Hematopoietic multipotent progenitor cell treated with erythropoietin and hydrocortisone succinate and interleukin-3 and kit ligand, for 4 days (in vitro differentiated cells): ENCODE data around the gene GSG1L.

ENCODE experiments used
- DNase-seq: peaks from one replicate; pipeline ENCODE4 v3.0.0-alpha.2; 2015

The GSG1L gene

DNA sequence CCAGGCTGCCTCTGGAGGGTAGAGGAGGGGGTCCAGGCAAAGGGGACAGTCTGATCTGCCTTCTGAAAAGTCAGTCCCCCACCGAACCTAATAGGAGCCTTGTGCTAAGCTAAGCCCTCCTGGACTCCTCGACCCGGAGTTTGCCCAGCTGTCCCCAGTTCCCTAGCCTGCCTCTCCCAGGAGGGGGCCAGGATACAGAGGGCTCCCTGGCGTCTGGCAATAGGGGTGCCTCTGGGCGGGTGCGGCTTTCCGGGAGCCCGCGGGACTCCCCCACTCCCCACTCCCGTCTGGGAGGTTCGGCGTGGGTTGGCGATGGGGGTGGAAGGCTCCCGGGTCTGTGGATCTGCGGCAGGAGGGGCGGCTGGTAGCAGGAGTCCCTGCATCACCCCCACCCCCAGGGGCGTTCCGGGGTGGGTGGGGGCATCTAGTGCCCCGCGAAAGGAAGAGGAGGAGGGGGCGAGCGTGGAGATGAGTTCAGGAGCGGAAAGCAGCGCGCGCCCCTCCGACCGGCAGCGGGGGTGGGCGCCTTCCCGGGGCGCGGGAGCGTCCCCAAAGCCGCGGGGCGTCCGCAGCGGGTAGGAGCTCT, 1.2 kb downstream of the GSG1L start:
- DNase-seq = no peak

GRCh38 chr16:28061352-28062101, 2.0 kb downstream of the GSG1L start:
- DNase-seq = no peak

DNA sequence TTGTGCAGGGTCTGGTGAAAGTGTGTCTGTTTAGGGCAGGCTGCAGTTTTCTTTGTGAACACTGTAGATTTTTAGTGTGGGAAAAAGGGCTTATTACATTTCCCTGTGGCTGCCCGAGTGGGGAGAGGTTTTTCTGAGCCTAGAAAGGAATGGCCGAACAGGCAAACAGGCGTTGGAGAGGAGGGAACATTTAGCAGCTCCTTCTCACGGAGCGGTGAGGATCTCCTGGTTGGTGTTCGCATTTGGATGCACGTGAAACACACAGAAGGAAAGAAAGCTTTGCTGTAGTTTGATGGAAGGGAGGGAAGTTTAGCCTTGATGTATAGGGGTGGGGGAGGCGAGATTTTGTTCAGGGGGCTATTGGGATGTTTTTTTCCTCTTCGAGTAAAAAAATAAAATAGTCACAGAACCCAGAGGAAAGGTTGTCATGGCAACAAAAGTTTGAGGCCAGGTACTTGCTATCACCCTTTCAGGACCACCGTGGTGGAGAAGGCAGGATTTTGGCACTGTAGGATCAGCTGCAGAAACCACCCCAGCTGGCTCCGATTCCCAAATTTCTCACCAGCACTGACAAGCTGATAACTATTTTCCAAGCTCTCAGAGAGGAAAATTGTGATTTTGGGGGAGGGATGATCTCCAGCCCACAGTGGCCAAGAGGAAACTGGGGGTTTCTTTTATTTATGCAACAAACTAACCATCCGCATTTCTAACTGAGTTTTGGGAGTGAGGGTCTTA, 3.5 kb downstream of the GSG1L start:
- DNase-seq = no peak

DNA sequence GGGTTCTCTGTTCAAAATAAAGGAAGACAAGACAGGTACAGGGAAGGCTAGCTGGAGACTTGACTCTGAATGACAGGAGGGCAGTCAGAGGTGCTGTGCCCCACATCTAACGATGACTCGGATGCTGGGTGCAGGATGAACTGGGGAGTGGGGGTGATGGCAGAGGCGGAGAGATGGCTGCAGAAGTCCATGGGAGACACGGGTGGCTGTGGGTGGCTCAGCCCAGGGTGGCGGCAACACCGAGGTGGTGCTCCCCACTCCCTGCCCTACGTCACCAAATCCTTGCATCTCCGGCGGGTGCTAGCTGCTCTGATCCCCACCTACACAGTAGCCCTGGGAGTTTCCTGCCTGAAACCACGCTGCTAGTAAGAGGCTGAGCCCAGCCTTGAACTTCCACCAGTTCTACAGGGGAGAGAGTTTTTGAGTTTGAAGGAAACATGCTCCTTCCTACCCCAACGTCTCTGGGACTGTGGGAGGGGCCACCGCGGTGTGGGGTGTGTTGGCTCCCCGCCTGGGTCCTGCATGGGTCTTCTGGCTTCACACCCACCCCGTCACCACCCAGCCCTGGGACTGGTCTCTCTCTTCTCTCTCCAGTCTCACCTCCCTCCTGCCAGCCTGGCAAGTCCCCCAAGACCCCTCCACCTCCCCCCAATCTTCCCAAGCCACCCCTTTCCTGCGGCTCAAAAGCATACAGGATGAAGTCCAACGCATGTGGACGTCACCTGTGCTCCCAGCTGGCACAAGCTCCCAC, 4.5 kb downstream of the GSG1L start:
- no peak for DNase-seq

- DNase-seq = no peak
These were observed 5.6 kb downstream of the GSG1L start for GRCh38 chr16:28057949-28058348.

GRCh38 chr16:28053461-28053860, 10.1 kb downstream of the GSG1L start:
- DNase-seq = no peak

DNA sequence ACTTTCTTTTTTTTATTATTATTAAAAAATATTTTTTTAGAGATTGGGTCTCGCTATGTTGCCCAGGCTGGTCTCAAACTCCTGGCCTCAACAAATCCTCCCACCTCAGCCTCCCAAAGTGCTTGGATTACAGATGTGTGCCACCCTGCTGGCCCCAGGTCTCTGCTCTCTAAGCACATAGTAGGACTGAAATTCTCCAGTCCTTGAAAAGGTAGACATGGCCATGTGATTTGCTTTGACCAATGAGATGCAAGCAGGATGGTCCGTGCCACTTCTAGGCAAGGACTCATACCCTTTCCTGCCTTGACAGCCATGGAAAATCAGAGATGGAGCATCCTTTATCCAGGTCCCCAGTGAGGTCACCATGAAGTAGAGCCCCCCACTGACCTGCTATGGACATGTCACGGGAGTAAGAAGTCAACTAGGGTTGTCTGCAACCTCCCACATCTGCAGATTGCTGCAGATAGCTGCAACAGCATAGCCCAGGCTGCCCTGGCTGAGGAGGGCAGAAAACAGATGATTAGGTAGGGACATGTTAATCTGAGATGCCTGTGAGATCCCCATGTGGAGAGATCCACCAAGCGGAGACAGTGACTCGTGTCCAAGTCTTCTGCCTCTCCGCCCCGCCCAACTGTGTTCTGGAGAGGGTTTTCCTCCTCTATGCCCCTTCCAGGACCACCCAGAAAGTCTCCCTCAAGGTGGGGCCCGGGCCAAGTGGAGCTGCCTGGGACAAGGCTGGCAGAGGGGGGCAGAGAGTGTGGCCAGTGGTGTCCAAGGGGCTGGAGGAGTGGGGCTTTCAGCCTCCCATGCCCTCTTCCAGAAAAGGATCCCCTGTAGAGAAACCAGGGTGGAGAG, 11.0 kb downstream of the GSG1L start:
- no peak for DNase-seq

DNA sequence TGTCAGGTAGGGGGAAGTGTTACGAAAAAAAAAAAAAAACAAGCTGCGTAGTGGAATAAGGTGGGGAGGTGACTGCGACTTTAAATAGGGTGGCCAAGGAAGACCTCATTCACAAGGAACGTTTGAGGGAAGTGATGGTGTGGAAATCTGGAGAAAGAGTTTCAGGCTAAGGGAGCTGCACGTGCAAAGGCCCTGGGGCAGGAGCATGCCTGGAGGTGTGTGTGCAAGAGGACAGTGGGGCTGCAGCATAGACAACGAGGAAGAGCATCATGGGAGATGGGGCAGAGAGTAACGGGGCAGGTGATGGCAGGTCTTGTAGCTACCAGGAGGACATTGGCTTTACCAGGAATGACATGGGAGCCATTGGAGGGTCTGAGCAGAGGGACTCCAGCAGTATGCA, 12.0 kb downstream of the GSG1L start:
- no peak for DNase-seq

DNA sequence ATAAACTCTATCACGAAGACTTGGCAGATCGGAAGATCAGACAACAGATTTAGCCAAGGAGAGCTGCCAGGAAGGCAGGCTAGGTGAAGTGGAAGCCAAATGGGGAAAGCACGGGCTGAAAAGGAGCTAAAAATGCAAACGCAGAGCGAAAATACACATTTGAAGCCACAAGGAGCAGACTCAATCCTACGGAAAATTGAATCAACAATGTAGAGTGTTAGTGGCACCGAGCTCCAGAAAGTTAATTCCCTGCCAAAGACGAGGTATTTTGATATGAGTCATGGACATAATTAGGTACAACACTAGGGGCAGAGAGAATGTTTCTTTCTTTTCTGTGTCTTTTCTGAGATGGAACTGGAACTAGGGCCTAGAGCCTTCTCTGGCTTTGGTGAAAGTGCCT, 20.7 kb downstream of the GSG1L start:
- no peak for DNase-seq

GRCh38 chr16:28041615-28042014, 21.9 kb downstream of the GSG1L start:
- DNase-seq = no peak

- DNase-seq = no peak
These were observed 23.5 kb downstream of the GSG1L start for GRCh38 chr16:28040039-28040438.

DNA sequence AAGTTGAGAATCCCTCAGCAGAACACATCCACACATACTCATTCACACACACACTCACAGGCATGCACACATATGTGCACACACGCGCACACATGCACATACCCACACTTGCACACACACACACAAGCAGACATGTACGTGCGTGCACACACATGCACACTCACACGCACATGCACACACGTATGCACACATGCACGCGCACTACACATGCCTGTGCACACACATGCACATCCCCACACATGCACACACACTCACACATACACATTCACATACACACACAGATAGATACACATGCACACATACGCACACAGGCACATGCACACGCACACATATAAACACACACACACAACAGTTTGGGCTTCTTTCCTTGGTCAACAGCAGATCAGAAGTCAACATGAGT, 24.0 kb downstream of the GSG1L start:
- DNase-seq = no peak

DNA sequence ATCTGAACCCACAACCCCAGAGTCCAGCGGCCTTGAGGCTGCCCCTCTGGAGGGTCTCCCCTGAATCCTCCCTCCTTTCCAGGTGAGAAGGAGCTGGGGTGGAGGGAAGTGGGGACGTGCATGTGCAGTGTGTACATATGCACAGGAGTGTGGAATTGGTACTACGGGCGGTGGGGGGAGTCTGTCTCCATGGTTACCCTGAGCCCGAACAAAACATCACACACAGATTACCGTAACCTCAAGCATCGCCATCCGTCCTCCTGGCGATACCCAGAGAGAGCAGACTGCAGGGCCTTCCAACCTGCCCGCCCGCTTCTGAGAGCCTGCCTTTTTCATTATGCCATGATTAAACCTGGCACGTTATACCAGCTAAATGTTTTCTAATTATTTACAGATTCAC, 25.1 kb downstream of the GSG1L start:
- no peak for DNase-seq

DNA sequence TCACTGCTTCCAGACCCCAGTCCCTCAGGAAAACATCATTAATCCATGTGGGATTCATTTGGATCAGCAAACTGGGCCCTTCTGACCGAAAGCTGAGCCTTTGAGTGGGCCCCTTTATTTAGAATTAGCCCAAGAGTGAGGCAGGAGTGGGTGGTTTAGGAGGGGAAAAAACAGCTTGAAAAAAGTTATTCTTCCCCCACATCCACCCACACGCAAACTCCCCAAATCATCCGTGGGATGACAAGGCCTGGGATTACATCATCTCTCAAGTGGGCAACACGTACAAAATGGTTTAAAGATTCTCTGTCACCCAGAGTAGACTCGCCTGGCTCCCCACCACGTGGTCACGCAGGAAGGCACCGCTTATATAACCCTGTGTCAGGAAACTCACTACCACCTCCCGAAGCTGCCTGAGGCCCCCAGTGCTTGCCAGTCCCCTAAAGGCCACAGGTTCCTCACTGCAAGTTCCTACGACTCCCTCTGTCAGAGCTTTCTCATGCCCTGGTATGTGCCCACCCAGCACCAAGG, 27.6 kb downstream of the GSG1L start:
- no peak for DNase-seq

GRCh38 chr16:28033870-28034269, 29.6 kb downstream of the GSG1L start:
- no peak for DNase-seq

DNA sequence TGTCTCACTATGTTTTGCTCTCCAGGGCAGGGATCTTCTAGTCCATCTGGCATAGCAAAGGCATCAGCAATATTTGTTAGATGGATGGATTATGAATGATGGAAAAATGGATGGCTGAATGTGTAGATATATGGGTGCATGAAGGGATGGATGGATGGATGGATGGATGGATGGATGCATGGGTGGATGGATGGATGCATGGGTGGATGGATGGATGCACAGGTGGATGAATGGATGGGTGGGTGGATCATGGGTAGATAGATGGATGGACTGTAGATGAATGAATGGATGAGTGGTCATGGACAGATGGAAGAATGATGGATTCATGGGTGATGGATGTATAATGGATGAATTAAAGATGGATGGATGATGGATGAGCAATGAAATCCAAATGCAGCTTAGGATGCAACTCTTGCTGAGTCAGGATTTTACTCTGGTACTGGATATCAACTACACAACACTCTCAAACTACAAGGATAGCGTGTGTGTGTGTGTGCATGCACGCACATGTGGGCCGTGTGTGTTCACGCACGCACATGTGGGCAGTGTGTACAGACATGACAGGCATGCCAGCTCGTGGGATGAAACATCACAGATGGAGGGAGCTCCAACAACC, 34.0 kb downstream of the GSG1L start:
- no peak for DNase-seq

DNA sequence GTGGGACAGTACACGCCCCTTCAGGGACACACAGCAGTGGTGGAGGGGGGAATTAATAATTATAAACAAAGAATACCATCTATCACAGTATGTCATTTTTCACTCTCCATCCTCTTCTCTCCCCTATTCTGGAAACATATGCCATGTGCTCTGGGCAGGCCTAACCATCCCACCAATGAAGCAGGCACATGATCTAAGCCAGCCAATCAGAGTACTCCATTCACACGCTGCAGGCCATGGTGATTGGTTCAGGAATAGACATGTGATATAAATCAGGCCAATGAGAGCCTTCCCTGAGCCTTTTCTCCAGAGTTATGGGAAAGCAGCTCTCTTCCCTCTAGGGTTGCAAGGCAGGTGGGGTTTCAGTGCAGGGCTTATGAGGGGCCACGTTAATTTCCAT, 36.5 kb downstream of the GSG1L start:
- no peak for DNase-seq

DNA sequence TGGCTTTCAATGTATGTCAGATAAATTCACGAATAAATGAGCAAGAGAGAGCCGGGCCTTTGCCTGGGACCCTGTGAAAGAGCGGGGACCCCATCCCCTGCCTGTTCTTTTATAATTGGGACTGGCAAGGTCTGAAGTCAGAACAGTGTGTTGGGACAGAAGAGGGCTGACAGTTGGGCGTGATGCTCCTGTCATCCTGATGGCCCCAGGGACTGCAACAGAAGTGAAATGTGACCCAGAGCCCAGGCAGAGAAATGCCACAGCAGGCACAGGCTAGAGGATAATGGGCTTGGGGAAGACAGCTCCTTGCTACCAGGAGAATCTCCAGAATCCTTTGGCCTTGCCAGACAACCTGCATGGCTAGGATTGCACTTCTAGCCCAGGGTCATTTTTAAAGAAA, 37.9 kb downstream of the GSG1L start:
- no peak for DNase-seq

DNA sequence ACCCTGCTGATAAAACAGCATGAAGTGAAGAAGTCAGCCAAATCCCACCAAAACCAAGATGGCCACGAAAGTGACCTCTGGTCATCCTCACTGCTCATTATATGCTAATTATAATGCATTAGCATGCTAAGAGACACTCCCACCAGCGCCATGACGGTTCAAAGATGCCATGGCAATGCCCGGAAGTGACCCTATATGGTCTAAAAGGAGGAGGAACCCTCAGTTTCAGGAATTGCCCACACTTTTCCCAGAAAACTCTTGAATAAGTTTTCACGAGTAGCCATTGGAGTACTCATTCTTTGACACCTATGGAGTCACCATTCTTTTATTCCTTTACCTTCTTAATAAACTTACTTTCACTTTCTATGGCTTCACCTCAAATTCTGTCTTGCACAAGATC, 44.3 kb downstream of the GSG1L start:
- DNase-seq = no peak

DNA sequence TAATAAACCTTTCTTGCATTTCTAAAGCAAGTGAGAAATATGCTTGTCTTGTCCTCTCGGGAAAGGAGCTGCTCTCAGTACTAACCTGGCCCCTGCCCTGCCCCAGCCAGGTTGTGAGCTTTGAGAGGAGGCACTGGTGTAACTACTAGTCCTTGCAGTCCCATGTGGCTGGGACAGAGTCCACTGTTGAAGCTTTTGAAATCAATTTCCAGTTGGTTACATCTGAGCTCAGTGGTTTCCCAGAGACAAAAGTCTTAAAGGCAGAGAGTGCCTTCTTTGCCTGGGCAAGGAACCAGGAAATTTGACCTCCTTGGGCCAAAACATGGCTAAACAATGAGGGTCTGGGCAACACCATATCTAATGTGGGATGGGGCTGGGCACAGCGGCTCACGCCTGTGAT, 48.7 kb downstream of the GSG1L start:
- no peak for DNase-seq

GRCh38 chr16:28013878-28014277, 49.6 kb downstream of the GSG1L start:
- no peak for DNase-seq

- DNase-seq = no peak
These were observed 50.1 kb downstream of the GSG1L start for GRCh38 chr16:28013392-28013791.
